Measurements from ENCODE around the gene CEP78.

CEP78 gene

GRCh38 chr9:78243130-78243529, 7.3 kb downstream of the CEP78 start:
- H3K4me3 ChIP-seq = no peak overlapping the region

GRCh38 chr9:78245401-78245800, 9.5 kb downstream of the CEP78 start:
- Histone ChIP-seq H3K4me2 (no peak overlapping the region), H3K36me3 (peaks cover 14 to 100% (median 78%) of the 10 kb centered on the region in 11 experiments), H3K27me3 (no peaks in the 10 kb centered on the region)

More at GRCh38 chr9:78243130-78243529, 7.3 kb downstream of the CEP78 start:
- peaks cover 0 to 21% (median 0%) of the 10 kb centered on the region in 11 experiments; a peak in 4 of 22 replicates for H4K20me1 ChIP-seq
- no peak overlapping the region for H3K27ac ChIP-seq
- H3K9ac ChIP-seq = no peak overlapping the region
- no peaks in the 10 kb centered on the region for H3K27me3 ChIP-seq
- H3K4me1 ChIP-seq = peaks cover 0 to 18% (median 12%) of the 10 kb centered on the region in 10 experiments; a peak in 13 of 20 replicates
- no peaks in the 10 kb centered on the region for H3K9me3 ChIP-seq (replicated peaks in 1 of 11)
- peaks cover 12 to 92% (median 74%) of the 10 kb centered on the region in 11 experiments for H3K36me3 ChIP-seq
- H3K4me2 ChIP-seq = no peak overlapping the region
- TF ChIP-seq Cebpa-rat (IDR thresholded peaks at IDR 0.05) = no peak

GRCh38 chr9:78248635-78249034, 12.8 kb downstream of the CEP78 start:
- Histone ChIP-seq H3K27me3 (no peaks in the 10 kb centered on the region), H3K4me2 (no peak overlapping the region), H3K9me3 (replicated peaks in 1 of 11) (no peaks in the 10 kb centered on the region), H3K36me3 (peaks cover 22 to 99% (median 74%) of the 10 kb centered on the region in 11 experiments), H3K4me1 (peaks cover 0 to 11% (median 0%) of the 10 kb centered on the region in 10 experiments; a peak in 2 of 20 replicates), H4K20me1 (no peaks in the 10 kb centered on the region), H3K27ac (no peak overlapping the region), H3K4me3 (no peak overlapping the region), H3K9ac (no peak overlapping the region)
- TF ChIP-seq Cebpa-rat (IDR thresholded peaks at IDR 0.05) = no peak

More at GRCh38 chr9:78245401-78245800, 9.5 kb downstream of the CEP78 start:
- Histone ChIP-seq H3K4me1 (peaks cover 0 to 11% (median 0%) of the 10 kb centered on the region in 10 experiments; a peak in 2 of 20 replicates), H3K27ac (no peak overlapping the region), H3K9me3 (replicated peaks in 1 of 11) (no peaks in the 10 kb centered on the region), H4K20me1 (0 out of 22 replicates have a peak, but pooled peaks cover 0 to 6% (median 0%) of the 10 kb centered on the region in 11 experiments), H3K4me3 (no peak overlapping the region), H3K9ac (no peak overlapping the region)
- TF ChIP-seq Cebpa-rat (IDR thresholded peaks at IDR 0.05) = no peak

GRCh38 chr9:78249542-78249941, 13.7 kb downstream of the CEP78 start:
- H3K9me3 ChIP-seq (replicated peaks in 1 of 11) = no peaks in the 10 kb centered on the region
- peaks cover 0 to 11% (median 0%) of the 10 kb centered on the region in 10 experiments; a peak in 2 of 20 replicates for H3K4me1 ChIP-seq
- TF ChIP-seq Cebpa-rat (IDR thresholded peaks at IDR 0.05) = no peak
- no peak overlapping the region for H3K9ac ChIP-seq
- H3K4me2 ChIP-seq = no peak overlapping the region
- H3K4me3 ChIP-seq = no peak overlapping the region
- H3K36me3 ChIP-seq = peaks cover 16 to 99% (median 74%) of the 10 kb centered on the region in 11 experiments; a peak in 21 of 22 replicates
- no peak overlapping the region for H3K27ac ChIP-seq
- no peaks in the 10 kb centered on the region for H4K20me1 ChIP-seq
- H3K27me3 ChIP-seq = no peaks in the 10 kb centered on the region

GRCh38 chr9:78252616-78253015, 16.7 kb downstream of the CEP78 start:
- no peak overlapping the region for H3K4me2 ChIP-seq
- no peaks in the 10 kb centered on the region for H3K27me3 ChIP-seq
- H3K27ac ChIP-seq = no peak overlapping the region
- no peaks in the 10 kb centered on the region for H3K9me3 ChIP-seq (replicated peaks in 1 of 11)
- no peak overlapping the region for H3K9ac ChIP-seq
- peaks cover 0 to 11% (median 0%) of the 10 kb centered on the region in 10 experiments; a peak in 2 of 20 replicates for H3K4me1 ChIP-seq
- peaks cover 22 to 99% (median 65%) of the 10 kb centered on the region in 11 experiments; a peak in 21 of 22 replicates for H3K36me3 ChIP-seq
- no peaks in the 10 kb centered on the region for H4K20me1 ChIP-seq
- TF ChIP-seq Cebpa-rat (IDR thresholded peaks at IDR 0.05) = no peak
- no peak overlapping the region for H3K4me3 ChIP-seq

GRCh38 chr9:78253285-78253684, 17.4 kb downstream of the CEP78 start:
- H3K27me3 ChIP-seq = no peaks in the 10 kb centered on the region
- no peaks in the 10 kb centered on the region for H3K9me3 ChIP-seq (replicated peaks in 1 of 11)
- H3K4me1 ChIP-seq = peaks cover 0 to 9% (median 0%) of the 10 kb centered on the region in 10 experiments; a peak in 2 of 20 replicates
- no peak for TF ChIP-seq Cebpa-rat (IDR thresholded peaks at IDR 0.05)
- peaks cover 21 to 99% (median 60%) of the 10 kb centered on the region in 11 experiments; a peak in 21 of 22 replicates for H3K36me3 ChIP-seq
- no peaks in the 10 kb centered on the region for H4K20me1 ChIP-seq
- H3K4me3 ChIP-seq = no peak overlapping the region
- no peak overlapping the region for H3K4me2 ChIP-seq
- no peak overlapping the region for H3K9ac ChIP-seq
- H3K27ac ChIP-seq = no peak overlapping the region

GRCh38 chr9:78261403-78262001, 25.6 kb downstream of the CEP78 start:
- H3K36me3 ChIP-seq = peaks cover 8 to 86% (median 40%) of the 10 kb centered on the region in 11 experiments

GRCh38 chr9:78262655-78263054, 26.8 kb downstream of the CEP78 start:
- Histone ChIP-seq H3K4me2 (no peak overlapping the region), H4K20me1 (no peaks in the 10 kb centered on the region; a peak in 1 of 22 replicates)
- no peak for TF ChIP-seq Cebpa-rat (IDR thresholded peaks at IDR 0.05)

More at GRCh38 chr9:78261403-78262001, 25.6 kb downstream of the CEP78 start:
- TF ChIP-seq Cebpa-rat (IDR thresholded peaks at IDR 0.05) = no peak
- Histone ChIP-seq H3K4me1 (no peaks in the 10 kb centered on the region), H3K27ac (no peak overlapping the region), H3K9ac (no peak overlapping the region), H3K4me2 (no peak overlapping the region), H4K20me1 (no peaks in the 10 kb centered on the region; a peak in 1 of 22 replicates), H3K27me3 (no peaks in the 10 kb centered on the region), H3K9me3 (replicated peaks in 1 of 11) (no peaks in the 10 kb centered on the region), H3K4me3 (no peak overlapping the region)

GRCh38 chr9:78267889-78268288, 32.0 kb downstream of the CEP78 start:
- H3K9me3 ChIP-seq (replicated peaks in 1 of 11) = no peaks in the 10 kb centered on the region
- no peaks in the 10 kb centered on the region for H4K20me1 ChIP-seq
- no peak overlapping the region for H3K4me3 ChIP-seq
- no peak for TF ChIP-seq Cebpa-rat (IDR thresholded peaks at IDR 0.05)
- H3K27ac ChIP-seq = no peak overlapping the region
- H3K4me1 ChIP-seq = no peaks in the 10 kb centered on the region
- H3K27me3 ChIP-seq = no peaks in the 10 kb centered on the region
- H3K4me2 ChIP-seq = no peak overlapping the region
- H3K36me3 ChIP-seq = peaks cover 43 to 96% (median 86%) of the 10 kb centered on the region in 11 experiments
- H3K9ac ChIP-seq = no peak overlapping the region

More at GRCh38 chr9:78262655-78263054, 26.8 kb downstream of the CEP78 start:
- no peaks in the 10 kb centered on the region for H3K27me3 ChIP-seq
- no peak overlapping the region for H3K27ac ChIP-seq
- no peaks in the 10 kb centered on the region for H3K9me3 ChIP-seq (replicated peaks in 1 of 11)
- H3K4me3 ChIP-seq = no peak overlapping the region
- H3K9ac ChIP-seq = no peak overlapping the region
- H3K36me3 ChIP-seq = peaks cover 19 to 86% (median 49%) of the 10 kb centered on the region in 11 experiments
- no peaks in the 10 kb centered on the region for H3K4me1 ChIP-seq
